Neural cell (in vitro differentiated cells): ENCODE measurements around the gene OR51A7. TPM values are rescaled to one million over a fixed set of nuclear protein-coding genes. Genes with fewer than 3 reads are reported as not detected.

Experiments used
- H2AFZ ChIP-seq: fragments of 200-600, 300-800 bp; sonication (generic), shearing (Covaris generic); 2 replicates; pipeline ENCODE4 v1.6.0; 2014; ENCODE audit warnings: low read depth, mild to moderate bottlenecking, antibody characterized with exemption, low read length, moderate library complexity
- H3F3A ChIP-seq: fragments of 200-600 bp; shearing (Covaris generic); 2 replicates; pipeline ENCODE4 v1.6.1; 2016; ENCODE audit warnings: mild to moderate bottlenecking, moderate library complexity, mixed read lengths, antibody characterized with exemption, low read length; ENCODE audit not compliant: insufficient read depth, poor library complexity, severe bottlenecking
- H3K27ac ChIP-seq: fragments of 200-600, 300-800 bp; sonication (generic), shearing (Covaris generic); 2 replicates; pipeline ENCODE4 v1.5.1; 2014; ENCODE audit warnings: mild to moderate bottlenecking, low read length, moderate library complexity
- H3K27me3 ChIP-seq: fragments of 300-800, 200-600 bp; sonication (generic), shearing (Covaris generic); 2 replicates; pipeline ENCODE4 v1.6.0; 2014; ENCODE audit warnings: mild to moderate bottlenecking, low read depth, low read length, moderate library complexity; ENCODE audit not compliant: insufficient read depth
- H3K36me3 ChIP-seq: fragments of 300-800, 200-600 bp; sonication (generic), shearing (Covaris generic); 2 replicates; pipeline ENCODE4 v1.5.1; 2014; ENCODE audit warnings: mild to moderate bottlenecking, antibody characterized with exemption, low read length, moderate library complexity; ENCODE audit not compliant: insufficient read depth
- H3K4me2 ChIP-seq: fragments of 300-800, 200-600 bp; sonication (generic), shearing (Covaris generic); 2 replicates; pipeline ENCODE4 v1.6.0; 2014; ENCODE audit warnings: mild to moderate bottlenecking, low read length
- H3K4me3 ChIP-seq: fragments of 300-800, 200-600 bp; sonication (generic), shearing (Covaris generic); 2 replicates; pipeline ENCODE4 v1.5.1; 2014; ENCODE audit warnings: mild to moderate bottlenecking, low read length, moderate library complexity
- H3K79me2 ChIP-seq: fragments of 200-600 bp; shearing (Covaris generic); replicated peaks from 2 replicates; pipeline ENCODE4 v1.6.0; 2014; ENCODE audit warnings: mild to moderate bottlenecking, low read length, moderate library complexity; ENCODE audit not compliant: insufficient read depth
- H3K9ac ChIP-seq: fragments of 300-800, 200-600 bp; sonication (generic), shearing (Covaris generic); 2 replicates; pipeline ENCODE4 v1.6.1; 2016; ENCODE audit warnings: mild to moderate bottlenecking, low read length, mixed read lengths
- H3K9me2 ChIP-seq: fragments of 200-600 bp; shearing (Covaris generic); 2 replicates; pipeline ENCODE4 v1.6.1; 2016; ENCODE audit warnings: mild to moderate bottlenecking, low read length, mixed read lengths; ENCODE audit not compliant: insufficient read depth
- H3K9me3 ChIP-seq: fragments of 200-600, 300-800 bp; sonication (generic), shearing (Covaris generic); 2 replicates; pipeline ENCODE4 v1.6.1; 2016; ENCODE audit warnings: mild to moderate bottlenecking, mixed run types, low read length, moderate library complexity, mixed read lengths
- H4K20me1 ChIP-seq: fragments of 200-600 bp; shearing (Covaris generic); 2 replicates; pipeline ENCODE4 v1.6.1; 2016; ENCODE audit warnings: mild to moderate bottlenecking, mixed run types; ENCODE audit not compliant: insufficient read depth
- CTCF ChIP-seq: fragments of 450-650 bp; IDR thresholded peaks from 2 replicates; pipeline ENCODE4 v1.5.1; 2014; ENCODE audit warnings: antibody characterized with exemption, mild to moderate bottlenecking, moderate library complexity; ENCODE audit not compliant: poor library complexity, severe bottlenecking
- EP300 ChIP-seq: fragments of 450-650 bp; conservative IDR thresholded peaks from 2 replicates; pipeline ENCODE4 v1.6.1; 2014; ENCODE audit warnings: antibody characterized with exemption, mild to moderate bottlenecking, moderate library complexity; ENCODE audit not compliant: poor library complexity, severe bottlenecking
- EZH2 ChIP-seq: fragments of 200-600, 300-800 bp; shearing (Covaris generic), sonication (generic); IDR thresholded peaks from 2 replicates; pipeline ENCODE4 v1.6.1; 2014; ENCODE audit warnings: antibody characterized with exemption, low read length, borderline replicate concordance, mild to moderate bottlenecking; ENCODE audit not compliant: insufficient read depth, poor library complexity, severe bottlenecking
- MXI1 ChIP-seq: fragments of 450-650 bp; conservative IDR thresholded peaks from 2 replicates; pipeline ENCODE4 v1.6.1; 2014; ENCODE audit warnings: antibody characterized with exemption, mild to moderate bottlenecking; ENCODE audit not compliant: poor library complexity, severe bottlenecking
- POLR2AphosphoS5 ChIP-seq: IDR thresholded peaks from 2 replicates; pipeline ENCODE4 v1.6.1; 2012
- RAD21 ChIP-seq: fragments of 450-650 bp; conservative IDR thresholded peaks from 2 replicates; pipeline ENCODE4 v1.6.1; 2014; ENCODE audit warnings: antibody characterized with exemption, mild to moderate bottlenecking, moderate library complexity
- REST ChIP-seq: IDR thresholded peaks from 2 replicates; pipeline ENCODE4 v1.6.1; 2012; ENCODE audit warnings: borderline replicate concordance
- SMC3 ChIP-seq: fragments of 450-650 bp; conservative IDR thresholded peaks from 2 replicates; pipeline ENCODE4 v1.6.1; 2014; ENCODE audit warnings: antibody characterized with exemption, mild to moderate bottlenecking, moderate library complexity; ENCODE audit not compliant: poor library complexity
- TAF1 ChIP-seq: IDR thresholded peaks from 2 replicates; pipeline ENCODE4 v1.6.1; 2012; ENCODE audit warnings: low read depth
- polyA plus RNA-seq: library from polyadenylated mRNA; depleted of rRNA; stranded (reverse); fragments of >200 nt; gene quantifications from 2 replicates; pipeline ENCODE4 v1.2.3, GENCODE V29; 2014

The OR51A7 gene
- polyA plus RNA-seq, 1 donor from 2014 or later: not detected

GRCh38 chr11:4924239-4924638, 20.7 kb downstream of the OR51A7 start, which contains the start of gene OR51G1:
Gene OR51G1 (minus strand): TSS chr11:4924339. CDS start chr11:4924339, 0 bp downstream.
- Histone ChIP-seq H3K36me3 (no peaks in the 10 kb centered on the region), H3K27ac (no peak within 1 kb of the TSS), H3F3A (no peaks in the 10 kb centered on the region), H3K9me2 (no peaks in the 10 kb centered on the region), H3K79me2 (no peaks in the 10 kb centered on the region), H3K9ac (no peak within 1 kb of the TSS), H3K9me3 (no peaks in the 10 kb centered on the region), H4K20me1 (no peaks in the 10 kb centered on the region), H2AFZ (no peak within 1 kb of the TSS), H3K4me3 (no peak within 1 kb of the TSS), H3K27me3 (no peaks in the 10 kb centered on the region), H3K4me2 (no peak within 1 kb of the TSS)
- TF ChIP-seq RAD21: no peak
- TF ChIP-seq CTCF: no peak

GRCh38 chr11:4926608-4927007, 23.0 kb downstream of the OR51A7 start:
- Histone ChIP-seq H3K4me3 (no peak overlapping the region), H3K9me2 (no peaks in the 10 kb centered on the region), H3F3A (no peaks in the 10 kb centered on the region), H3K27ac (no peak overlapping the region), H3K36me3 (no peaks in the 10 kb centered on the region), H3K27me3 (no peaks in the 10 kb centered on the region), H3K4me2 (no peak overlapping the region), H4K20me1 (no peaks in the 10 kb centered on the region), H3K9ac (no peak overlapping the region), H2AFZ (no peak overlapping the region), H3K79me2 (no peaks in the 10 kb centered on the region), H3K9me3 (no peaks in the 10 kb centered on the region)
- TF ChIP-seq POLR2AphosphoS5 (no peak), REST (no peak), TAF1 (no peak), CTCF (no peak), EP300 (no peak), MXI1 (no peak)

- no peak overlapping the region for H3K4me2 ChIP-seq
- no peaks in the 10 kb centered on the region for H4K20me1 ChIP-seq
- no peaks in the 10 kb centered on the region for H3K9me3 ChIP-seq
- no peaks in the 10 kb centered on the region for H3K27me3 ChIP-seq
- no peaks in the 10 kb centered on the region for H3K9me2 ChIP-seq
- H3F3A ChIP-seq: no peaks in the 10 kb centered on the region
- no peaks in the 10 kb centered on the region for H3K79me2 ChIP-seq
- H3K4me3 ChIP-seq: no peak overlapping the region
- no peak overlapping the region for H3K9ac ChIP-seq
- H3K36me3 ChIP-seq: no peaks in the 10 kb centered on the region
- H3K27ac ChIP-seq: no peak overlapping the region
- no peak overlapping the region for H2AFZ ChIP-seq
- no peak for TF ChIP-seq MXI1
- no peak for TF ChIP-seq SMC3
- TF ChIP-seq RAD21: no peak
- TF ChIP-seq EZH2: no peak
- no peak for TF ChIP-seq EP300
- no peak for TF ChIP-seq REST
- TF ChIP-seq TAF1: no peak
Measured at GRCh38 chr11:4932751-4933150, 29.2 kb downstream of the OR51A7 start.
